OCI-LY3 (cell line): ENCODE data around the gene MYO3A.

Experiments
- H2AFZ ChIP-seq: fragments of 200-600, 300-600 bp; shearing (Covaris generic); 2 replicates; pipeline ENCODE4 v1.6.0; 2014; ENCODE audit warnings: antibody characterized with exemption, low read depth, low read length
- H3K27ac ChIP-seq: fragments of 200-600, 300-600 bp; sonication (generic); 2 replicates; pipeline ENCODE4 v1.5.1; 2014; ENCODE audit warnings: mild to moderate bottlenecking, low read length, moderate library complexity, mixed read lengths
- H3K27me3 ChIP-seq: fragments of 200-600, 300-600 bp; sonication (generic); 2 replicates; pipeline ENCODE4 v1.6.1; 2014; ENCODE audit warnings: low read depth, low read length, mixed read lengths
- H3K36me3 ChIP-seq: fragments of 200-600, 300-600 bp; sonication (generic); replicated peaks from 2 replicates; pipeline ENCODE3; 2014; ENCODE audit warnings: low read depth, low read length, mixed read lengths
- H3K4me1 ChIP-seq: fragments of 300-600, 200-600 bp; sonication (generic); 2 replicates; pipeline ENCODE4 v1.6.1; 2014; ENCODE audit warnings: low read length, mixed read lengths
- H3K4me2 ChIP-seq: fragments of 200-600, 300-600 bp; sonication (generic); 2 replicates; pipeline ENCODE4 v1.6.1; 2014; ENCODE audit warnings: low read length, mixed read lengths
- H3K4me3 ChIP-seq: fragments of 300-600, 200-600 bp; sonication (generic); 2 replicates; pipeline ENCODE4 v1.5.1; 2014; ENCODE audit warnings: antibody characterized with exemption, mild to moderate bottlenecking, low read length, moderate library complexity
- H3K79me2 ChIP-seq: fragments of 300-600, 200-600 bp; shearing (Covaris generic); 2 replicates; pipeline ENCODE4 v1.6.1; 2014; ENCODE audit warnings: mild to moderate bottlenecking, low read length, mixed read lengths
- H3K9ac ChIP-seq: fragments of 300-600, 200-600 bp; shearing (Covaris generic); 2 replicates; pipeline ENCODE4 v1.6.0; 2014; ENCODE audit warnings: mild to moderate bottlenecking, low read length, moderate library complexity
- H3K9me3 ChIP-seq: fragments of 200-600, 300-600 bp; shearing (Covaris generic); 2 replicates; pipeline ENCODE4 v1.6.1; 2014; ENCODE audit warnings: low read length, mixed read lengths; ENCODE audit not compliant: insufficient read depth
- H4K20me1 ChIP-seq: fragments of 200-600, 300-600 bp; sonication (generic); 2 replicates; pipeline ENCODE4 v1.6.1; 2016; ENCODE audit warnings: low read length, mixed read lengths; ENCODE audit not compliant: insufficient read depth
- EZH2phosphoT487 ChIP-seq: fragments of 200-600 bp; shearing (Covaris generic); IDR thresholded peaks from 2 replicates; pipeline ENCODE4 v1.6.1; 2018; ENCODE audit warnings: antibody characterized with exemption, mixed run types, low read depth
- TF ChIP-seq, protein P1 (sequence below): fragments of 200-600, 300-600 bp; sonication (generic); IDR thresholded peaks from 2 replicates; pipeline ENCODE4 v1.5.1; 2014; ENCODE audit warnings: antibody characterized with exemption, low read length, low read depth

MYO3A gene

GRCh38 chr10:25974897-25975459 is 40.9 kb downstream of the MYO3A start:
- Histone ChIP-seq H2AFZ (no peak overlapping the region), H3K9ac (no peak overlapping the region), H3K9me3 (no peaks in the 10 kb centered on the region), H3K27me3 (no peaks in the 10 kb centered on the region), H3K27ac (no peak overlapping the region), H3K4me1 (no peaks in the 10 kb centered on the region), H4K20me1 (no peaks in the 10 kb centered on the region), H3K4me2 (no peak overlapping the region), H3K79me2 (no peaks in the 10 kb centered on the region), H3K36me3 (no peaks in the 10 kb centered on the region), H3K4me3 (no peak overlapping the region)
- no peak for TF ChIP-seq EZH2phosphoT487
- TF ChIP-seq, protein P1, sequence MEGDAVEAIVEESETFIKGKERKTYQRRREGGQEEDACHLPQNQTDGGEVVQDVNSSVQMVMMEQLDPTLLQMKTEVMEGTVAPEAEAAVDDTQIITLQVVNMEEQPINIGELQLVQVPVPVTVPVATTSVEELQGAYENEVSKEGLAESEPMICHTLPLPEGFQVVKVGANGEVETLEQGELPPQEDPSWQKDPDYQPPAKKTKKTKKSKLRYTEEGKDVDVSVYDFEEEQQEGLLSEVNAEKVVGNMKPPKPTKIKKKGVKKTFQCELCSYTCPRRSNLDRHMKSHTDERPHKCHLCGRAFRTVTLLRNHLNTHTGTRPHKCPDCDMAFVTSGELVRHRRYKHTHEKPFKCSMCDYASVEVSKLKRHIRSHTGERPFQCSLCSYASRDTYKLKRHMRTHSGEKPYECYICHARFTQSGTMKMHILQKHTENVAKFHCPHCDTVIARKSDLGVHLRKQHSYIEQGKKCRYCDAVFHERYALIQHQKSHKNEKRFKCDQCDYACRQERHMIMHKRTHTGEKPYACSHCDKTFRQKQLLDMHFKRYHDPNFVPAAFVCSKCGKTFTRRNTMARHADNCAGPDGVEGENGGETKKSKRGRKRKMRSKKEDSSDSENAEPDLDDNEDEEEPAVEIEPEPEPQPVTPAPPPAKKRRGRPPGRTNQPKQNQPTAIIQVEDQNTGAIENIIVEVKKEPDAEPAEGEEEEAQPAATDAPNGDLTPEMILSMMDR: no peak

- no peak overlapping the region for H3K27ac ChIP-seq
- TF ChIP-seq, protein P1: no peak
- no peak for TF ChIP-seq EZH2phosphoT487
- no peaks in the 10 kb centered on the region for H3K4me1 ChIP-seq
- H2AFZ ChIP-seq: no peak overlapping the region
- no peaks in the 10 kb centered on the region for H3K79me2 ChIP-seq
- no peaks in the 10 kb centered on the region for H3K36me3 ChIP-seq
- H3K9me3 ChIP-seq: no peaks in the 10 kb centered on the region
- H3K9ac ChIP-seq: no peak overlapping the region
- no peaks in the 10 kb centered on the region for H3K27me3 ChIP-seq
- H4K20me1 ChIP-seq: no peaks in the 10 kb centered on the region
- H3K4me2 ChIP-seq: no peak overlapping the region
- no peak overlapping the region for H3K4me3 ChIP-seq
Observed at GRCh38 chr10:25978771-25979170, 44.7 kb downstream of the MYO3A start.

DNA sequence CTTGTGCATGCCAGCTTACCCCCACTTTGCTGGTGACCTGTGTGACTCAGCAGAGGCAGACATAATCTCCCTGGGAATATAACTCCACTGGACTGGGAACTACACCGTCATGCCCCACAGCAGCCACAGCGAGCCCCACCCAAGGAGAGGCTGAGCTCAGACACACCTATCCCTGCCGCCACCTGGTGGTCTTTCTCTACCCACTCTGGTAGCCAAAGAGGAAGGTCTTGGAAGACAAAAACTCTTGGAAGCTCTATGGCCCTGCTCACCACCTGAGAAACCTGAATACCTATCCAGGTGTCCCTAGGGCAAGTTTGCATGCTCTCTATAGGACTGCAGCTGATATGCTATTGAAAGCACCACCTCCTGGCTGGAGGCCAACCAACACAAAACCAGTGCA is 48.1 kb downstream of the MYO3A start:
- Histone ChIP-seq H3K27me3 (no peaks in the 10 kb centered on the region), H3K4me1 (no peaks in the 10 kb centered on the region), H3K9me3 (no peaks in the 10 kb centered on the region), H4K20me1 (no peaks in the 10 kb centered on the region), H3K36me3 (no peaks in the 10 kb centered on the region), H3K27ac (no peak overlapping the region), H3K4me2 (no peak overlapping the region), H3K4me3 (no peak overlapping the region), H3K9ac (no peak overlapping the region), H3K79me2 (no peaks in the 10 kb centered on the region), H2AFZ (no peak overlapping the region)
- no peak for TF ChIP-seq EZH2phosphoT487
- TF ChIP-seq, protein P1: no peak

GRCh38 chr10:25988583-25988982 is 54.6 kb downstream of the MYO3A start:
- no peaks in the 10 kb centered on the region for H3K27me3 ChIP-seq
- no peaks in the 10 kb centered on the region for H3K9me3 ChIP-seq
- H3K79me2 ChIP-seq: no peaks in the 10 kb centered on the region
- H4K20me1 ChIP-seq: no peaks in the 10 kb centered on the region
- no peak overlapping the region for H3K4me2 ChIP-seq
- H3K9ac ChIP-seq: no peak overlapping the region
- H3K36me3 ChIP-seq: no peaks in the 10 kb centered on the region
- no peak overlapping the region for H3K4me3 ChIP-seq
- H2AFZ ChIP-seq: no peak overlapping the region
- no peaks in the 10 kb centered on the region for H3K4me1 ChIP-seq
- TF ChIP-seq, protein P1: no peak
- no peak for TF ChIP-seq EZH2phosphoT487
- no peak overlapping the region for H3K27ac ChIP-seq
